ENCODE results near the gene NFE2L1.
A peak's percentile ranks its signal among the peaks of the same experiment; 100 is the strongest.
"Not testable (repeated sequence)": the region's sequence is repeated elsewhere in the genome, so short reads cannot be mapped to it uniquely, and the experiment has no call there.

Gene NFE2L1

GRCh38 chr17:48023400-48024148 is 24.6 kb upstream of the NFE2L1 start:
- DNase-seq: peak; percentile 85

- DNase-seq: no peak
Measured at GRCh38 chr17:48024149-48025039, 23.8 kb upstream of the NFE2L1 start.

- peak; percentile 97 for DNase-seq
Measured at GRCh38 chr17:48025040-48025903, 22.9 kb upstream of the NFE2L1 start.

DNA sequence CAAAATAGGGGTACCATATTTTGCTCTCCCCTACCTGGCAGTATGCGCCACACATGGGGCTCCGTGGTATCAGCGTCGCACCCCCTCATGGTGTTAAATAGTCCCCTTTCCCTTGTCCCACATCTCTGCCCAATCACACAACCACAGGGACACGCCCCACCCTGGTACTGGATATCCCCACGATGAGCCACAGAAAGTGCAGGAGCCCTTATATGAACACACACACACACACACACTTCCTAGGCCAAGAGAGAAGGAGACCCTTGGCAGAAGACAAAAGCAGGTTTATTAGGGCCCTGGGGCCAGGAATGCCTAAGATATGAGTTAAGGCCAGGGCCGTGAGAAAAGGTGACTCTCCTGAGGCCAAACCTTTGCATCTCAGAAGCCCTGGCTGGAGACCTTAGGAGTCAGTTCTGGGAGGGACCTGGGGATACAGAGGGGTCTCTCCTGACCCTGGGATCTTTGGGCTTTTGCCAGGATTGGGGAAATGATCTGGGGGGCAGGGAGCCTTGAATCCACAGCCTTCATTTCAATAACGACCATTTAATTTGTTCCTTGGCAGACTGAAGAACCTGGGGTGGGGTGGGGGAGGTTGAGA is 22.2 kb upstream of the NFE2L1 start:
- DNase-seq: no peak

DNA sequence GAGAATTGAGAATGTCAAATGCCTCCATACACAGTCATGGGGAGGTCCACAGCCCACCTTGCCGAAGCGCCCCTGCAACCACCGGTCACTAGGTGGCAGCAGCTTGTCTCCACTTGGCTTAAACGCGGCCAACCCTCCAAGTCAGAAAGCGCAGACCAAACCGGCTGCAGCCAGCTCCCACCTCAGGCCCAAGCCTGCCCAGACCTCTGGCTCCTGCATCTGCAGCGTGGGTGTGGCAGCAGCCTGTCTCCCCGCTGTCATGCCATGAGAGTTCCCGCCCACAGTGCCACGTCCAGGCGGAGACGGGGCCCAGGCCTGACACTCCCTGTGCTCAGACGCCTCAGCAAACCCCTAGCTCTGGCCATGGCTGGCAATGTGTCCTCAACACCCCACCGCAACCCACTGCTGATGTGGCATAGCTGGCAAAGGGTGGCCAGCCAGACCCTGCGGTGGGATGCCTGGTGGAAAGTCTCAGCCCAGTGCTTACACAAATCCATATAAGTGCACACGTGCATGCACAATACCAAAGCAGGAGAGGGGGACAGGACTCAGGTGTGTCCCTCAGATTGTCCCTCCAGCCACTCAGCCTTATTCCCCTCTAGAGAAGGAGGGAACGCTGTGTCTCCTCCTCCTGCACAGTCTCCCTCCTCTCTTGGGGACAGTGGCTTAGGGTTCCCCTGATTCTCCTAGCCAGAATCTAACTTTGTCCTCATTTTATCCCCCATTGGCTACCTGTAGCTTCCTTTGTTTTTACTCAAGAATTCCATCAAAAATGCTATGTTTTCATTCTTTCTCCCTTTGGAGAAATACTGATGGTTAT is 21.4 kb upstream of the NFE2L1 start:
- DNase-seq: peak; percentile 88

DNA sequence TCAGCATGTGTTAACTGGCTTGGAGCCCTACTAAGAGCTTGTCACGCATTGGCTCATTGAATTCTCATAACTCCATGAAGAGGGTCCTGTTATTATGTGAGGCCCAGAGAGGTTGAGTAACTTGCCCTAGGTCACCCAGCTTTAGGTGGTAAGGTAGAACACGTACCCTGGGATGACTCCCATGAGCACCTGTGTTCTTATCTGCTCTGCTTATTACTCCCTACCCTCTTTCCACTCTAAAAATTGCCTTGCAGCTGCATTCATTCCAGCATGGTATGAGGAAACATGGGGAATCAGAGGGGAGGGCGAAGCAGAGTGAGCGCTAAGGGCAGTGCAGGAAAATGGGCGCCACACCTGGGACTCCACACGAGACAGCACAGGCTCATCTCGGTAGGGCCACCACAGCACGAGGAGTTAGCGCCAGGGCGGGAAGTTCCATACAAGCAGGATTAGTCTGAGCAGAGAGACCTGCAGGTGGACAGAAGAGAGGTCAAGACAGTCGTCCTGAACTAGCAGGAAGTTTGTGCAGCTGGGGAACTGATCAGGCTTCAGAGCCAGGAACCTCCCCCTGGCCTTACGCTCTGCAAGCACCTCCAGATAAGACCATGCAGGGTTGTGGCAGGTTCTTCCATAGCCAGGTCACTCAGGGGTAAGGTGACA is 20.7 kb upstream of the NFE2L1 start:
- DNase-seq: no peak

DNA sequence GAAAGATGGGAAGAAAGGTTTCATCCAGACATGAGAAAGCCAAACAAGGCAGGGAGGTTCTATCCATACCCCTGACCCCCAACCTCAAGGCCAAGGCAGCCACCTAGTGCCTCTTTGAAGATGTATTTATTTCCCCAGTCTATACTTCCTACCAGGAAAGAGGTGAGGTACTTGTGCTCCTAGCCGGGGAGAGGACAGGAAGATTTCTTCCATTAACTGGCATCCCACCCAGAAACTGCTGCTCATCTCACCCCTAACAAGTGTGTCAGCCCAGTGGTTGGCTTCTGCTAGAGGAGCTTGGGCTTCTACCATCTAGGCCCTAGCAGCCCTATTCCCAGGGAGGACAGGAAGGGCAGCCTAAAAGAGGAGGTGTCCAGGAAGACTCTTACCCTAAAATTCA is 19.4 kb upstream of the NFE2L1 start:
- DNase-seq: no peak

DNA sequence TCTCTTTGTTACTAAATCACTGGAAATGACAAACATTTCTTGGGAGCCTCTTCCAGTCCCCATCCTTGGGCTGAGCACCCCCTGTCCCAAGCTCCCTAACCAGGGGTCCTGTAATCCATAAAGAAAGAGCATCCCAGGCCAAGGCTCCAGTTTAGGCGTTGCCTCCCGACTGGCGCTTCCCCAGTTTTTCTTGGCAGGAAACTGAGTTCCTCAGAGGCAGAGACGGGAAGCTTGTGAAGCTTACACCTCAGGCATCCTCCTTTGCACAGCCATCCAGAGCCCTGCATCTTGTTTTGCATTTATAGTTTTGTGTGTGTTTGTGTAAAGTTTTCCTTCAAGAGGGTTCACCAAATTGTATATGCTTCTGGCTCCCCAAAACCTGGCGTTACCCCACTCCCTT is 17.6 kb upstream of the NFE2L1 start:
- no peak for DNase-seq

DNA sequence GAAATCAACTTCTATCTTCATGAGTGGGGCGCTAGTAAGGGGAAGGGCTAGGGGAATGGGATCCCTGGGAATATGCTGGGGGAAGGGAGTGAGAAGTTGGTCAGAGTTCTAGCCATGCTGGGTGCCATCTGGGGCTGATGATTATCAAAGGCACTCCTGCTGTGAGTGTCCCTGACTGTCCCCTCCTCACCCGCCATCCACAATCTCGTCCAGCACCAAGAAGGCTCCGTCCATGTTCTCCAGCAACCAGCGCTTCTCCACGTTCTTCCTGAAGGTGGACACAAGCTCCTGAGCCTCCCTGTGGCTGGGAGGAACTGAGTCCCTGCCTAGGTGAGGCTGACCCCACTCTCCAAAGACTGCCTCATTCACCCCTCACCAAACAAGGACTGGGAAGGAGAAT is 16.2 kb upstream of the NFE2L1 start:
- DNase-seq: no peak

GRCh38 chr17:48034734-48035133 is 13.4 kb upstream of the NFE2L1 start:
- DNase-seq: not testable (repeated sequence)

GRCh38 chr17:48036693-48037035 is 11.5 kb upstream of the NFE2L1 start:
- no peak for DNase-seq

- no peak for DNase-seq
Measured at GRCh38 chr17:48037036-48037837, 10.9 kb upstream of the NFE2L1 start, which contains the start of gene COPZ2. Gene COPZ2 (minus strand): TSS chr17:48037797. CDS start chr17:48037777, 20 bp downstream.

- no peak for DNase-seq
Measured at GRCh38 chr17:48037838-48038323, 10.3 kb upstream of the NFE2L1 start.

DNA sequence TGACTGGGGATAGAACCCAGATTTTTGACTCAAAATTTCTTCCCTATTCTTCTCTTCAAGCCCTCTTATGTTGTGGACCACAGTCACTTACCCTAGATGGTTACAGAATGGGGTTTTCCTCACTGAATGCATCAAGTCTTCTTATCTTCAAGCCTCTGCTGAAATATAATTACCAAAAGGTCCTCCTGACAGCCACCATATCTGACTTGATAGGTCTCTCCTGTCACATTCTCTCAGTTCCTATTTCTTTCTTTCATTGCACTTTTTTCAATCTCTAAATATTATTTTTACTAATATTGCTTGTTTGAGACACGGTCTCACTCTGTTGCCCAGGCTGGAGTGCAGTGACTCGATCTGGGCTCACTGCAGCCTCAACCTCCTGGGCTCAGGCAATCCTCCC is 9.5 kb upstream of the NFE2L1 start:
- no peak for DNase-seq

DNA sequence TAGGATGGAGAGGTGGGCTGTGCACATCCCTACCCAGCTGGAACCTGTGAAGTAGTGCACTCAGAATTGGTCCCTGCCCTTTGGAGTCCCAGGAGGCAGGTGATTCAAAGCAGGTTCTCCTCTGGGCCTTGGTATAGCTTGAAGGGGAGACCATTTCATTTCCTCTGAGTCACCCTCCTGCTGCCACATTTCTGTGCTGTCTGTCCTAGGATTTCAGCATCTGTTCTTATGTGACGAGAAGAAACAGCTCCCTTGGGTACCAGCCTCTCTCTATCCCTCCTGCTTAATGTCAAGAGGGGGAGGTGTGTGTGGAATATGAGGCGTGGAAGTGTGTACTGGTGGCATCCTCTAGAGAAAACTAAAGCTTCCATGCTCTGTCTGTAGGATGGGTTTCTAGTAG is 5.0 kb upstream of the NFE2L1 start:
- no peak for DNase-seq

- no peak for DNase-seq
Measured at GRCh38 chr17:48044851-48045250, 3.3 kb upstream of the NFE2L1 start.

GRCh38 chr17:48045316-48046001 is 2.7 kb upstream of the NFE2L1 start:
- DNase-seq: no peak

DNA sequence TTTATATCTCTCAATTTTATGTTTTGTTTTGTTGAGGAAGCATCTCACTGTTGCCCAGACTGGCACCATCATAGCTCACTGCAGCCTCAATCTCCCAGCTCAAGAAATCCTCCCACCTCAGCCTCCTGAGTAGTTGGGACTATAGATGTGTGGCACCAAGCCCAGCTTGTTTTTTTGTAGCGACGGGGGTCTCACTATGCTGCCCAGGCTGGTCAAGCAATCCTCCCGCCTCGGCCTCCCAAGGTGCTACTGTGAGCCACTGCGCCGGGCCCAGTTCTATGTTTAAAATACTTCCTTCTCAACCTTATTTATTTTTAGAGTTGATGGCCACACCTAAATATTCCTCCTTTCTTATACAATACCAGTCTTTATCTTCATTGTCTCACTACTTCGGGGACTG is 1.9 kb upstream of the NFE2L1 start:
- no peak for DNase-seq

DNA sequence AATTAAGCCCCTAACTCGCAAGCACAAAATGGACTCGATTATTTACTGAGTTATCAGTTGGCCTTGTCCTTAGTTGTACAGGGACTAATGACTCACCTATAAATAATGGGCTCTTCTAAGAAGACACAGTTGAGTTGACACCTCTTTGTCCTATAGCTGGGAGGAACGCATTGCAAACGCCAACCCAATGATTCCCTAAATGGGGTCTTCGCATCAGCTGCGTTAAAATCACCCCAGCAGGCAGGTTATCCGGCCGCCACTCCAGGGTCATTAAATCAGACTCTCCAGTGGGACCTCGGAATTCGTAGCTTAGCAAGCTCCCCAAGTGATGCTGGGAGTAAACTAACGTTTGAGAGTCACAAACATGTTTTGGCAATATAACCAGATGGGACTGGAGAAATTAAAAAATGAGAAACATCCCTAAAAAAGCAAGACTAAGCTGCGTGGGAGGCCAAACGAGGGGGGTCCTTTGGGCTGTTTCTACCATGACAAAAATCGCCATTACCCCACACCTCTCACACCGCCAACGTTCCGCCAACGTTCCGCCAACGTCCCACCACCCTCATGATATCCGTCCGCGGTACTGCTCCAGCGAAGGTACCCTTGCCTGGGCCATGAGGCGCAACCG is 932 bp upstream of the NFE2L1 start:
- no peak for DNase-seq

All from NCI-H345 (cell line).